Measurements from ENCODE around the gene PRKCH.
A peak's percentile ranks its signal among the peaks of the same experiment; 100 is the strongest.

Gene PRKCH

GRCh38 chr14:61561657-61562276 lies 240.4 kb downstream of the PRKCH start:
- H3K4me3 ChIP-seq (ENCODE audit: low read depth, low read length), result no peak overlapping the region
- no peak for TF ChIP-seq CTCF (IDR thresholded peaks at IDR 0.05; ENCODE audit: low read depth, low read length)

GRCh38 chr14:61562321-61563161 lies 241.2 kb downstream of the PRKCH start:
- H3K4me3 ChIP-seq (ENCODE audit: low read depth, low read length), result peak overlapping the region; percentile 20; the same call in 1 of the 2 replicates
- TF ChIP-seq CTCF (IDR thresholded peaks at IDR 0.05; ENCODE audit: low read depth, low read length), result no peak

GRCh38 chr14:61563162-61563511 lies 241.8 kb downstream of the PRKCH start:
- no peak for TF ChIP-seq CTCF (IDR thresholded peaks at IDR 0.05; ENCODE audit: low read depth, low read length)
- H3K4me3 ChIP-seq (ENCODE audit: low read depth, low read length), result no peak overlapping the region

GRCh38 chr14:61563880-61564617 lies 242.7 kb downstream of the PRKCH start:
- H3K4me3 ChIP-seq (ENCODE audit: low read depth, low read length), result no peak overlapping the region
- TF ChIP-seq CTCF (IDR thresholded peaks at IDR 0.05; ENCODE audit: low read depth, low read length), result no peak

GRCh38 chr14:61564618-61565091 lies 243.3 kb downstream of the PRKCH start:
- H3K4me3 ChIP-seq (ENCODE audit: low read depth, low read length), result no peak overlapping the region
- no peak for TF ChIP-seq CTCF (IDR thresholded peaks at IDR 0.05; ENCODE audit: low read depth, low read length)

GRCh38 chr14:61565181-61565580 lies 243.8 kb downstream of the PRKCH start:
- no peak for TF ChIP-seq CTCF (IDR thresholded peaks at IDR 0.05; ENCODE audit: low read depth, low read length)
- H3K4me3 ChIP-seq (ENCODE audit: low read depth, low read length), result no peak overlapping the region

Measured in WI38 (cell line).